Activated naive CD4-positive, alpha-beta T cell treated with anti-CD3 and anti-CD28 coated beads, Interleukin-2, amount 50 U/mL, for 72 hours (primary cell): Measurements from ENCODE around the gene MSANTD2. TPM values are rescaled to one million over a fixed set of nuclear protein-coding genes. Genes with fewer than 3 reads are reported as not detected.

ENCODE experiments used
- ATAC-seq, 2 donors: fragments of 150-1000 bp; cut with Tn5 transposase; 2 replicates each; pipeline ENCODE4 v1.10.0; 2021; ENCODE audit warnings: mild to moderate bottlenecking in 2 of 2, moderate library complexity in 2 of 2
- DNase-seq, 2 donors: peaks; one replicate each; pipeline ENCODE4 v3.0.0; 2021 to 2022; ENCODE audit warnings: low spot score in 2 of 2
- H3K27ac Mint-ChIP-seq, 2 donors: one replicate each; pipeline ENCODE4 v1.8.0; 2022; ENCODE audit warnings: mild to moderate bottlenecking in 2 of 2, mixed read lengths in 2 of 2
- H3K36me3 Mint-ChIP-seq, 2 donors: one replicate each; pipeline ENCODE4 v1.8.0; 2022; ENCODE audit warnings: mixed read lengths in 2 of 2
- H3K9me3 Mint-ChIP-seq, 2 donors: one replicate each; pipeline ENCODE4 v1.8.0; 2022; ENCODE audit warnings: mixed read lengths in 2 of 2
- total RNA-seq, 2 donors: library from RNA; stranded (reverse); gene quantifications; one replicate each; pipeline ENCODE4 v1.2.3, GENCODE V29; 2022

The MSANTD2 gene
- total RNA-seq, 2 donors from 2014 or later, result 3.6 to 8.4 TPM

GRCh38 chr11:124751741-124752470, 48.3 kb downstream of the MSANTD2 start, which contains the start of gene VSIG2:
VSIG2 (minus strand) TSS chr11:124752255; CDS start chr11:124752137, 118 bp downstream.
- no peak within 1 kb of the TSS for H3K27ac Mint-ChIP-seq
- no peaks in the 10 kb centered on the region for H3K36me3 Mint-ChIP-seq
- no peak for DNase-seq
- ATAC-seq, result no peak
- H3K9me3 Mint-ChIP-seq, result no peaks in the 10 kb centered on the region

DNA sequence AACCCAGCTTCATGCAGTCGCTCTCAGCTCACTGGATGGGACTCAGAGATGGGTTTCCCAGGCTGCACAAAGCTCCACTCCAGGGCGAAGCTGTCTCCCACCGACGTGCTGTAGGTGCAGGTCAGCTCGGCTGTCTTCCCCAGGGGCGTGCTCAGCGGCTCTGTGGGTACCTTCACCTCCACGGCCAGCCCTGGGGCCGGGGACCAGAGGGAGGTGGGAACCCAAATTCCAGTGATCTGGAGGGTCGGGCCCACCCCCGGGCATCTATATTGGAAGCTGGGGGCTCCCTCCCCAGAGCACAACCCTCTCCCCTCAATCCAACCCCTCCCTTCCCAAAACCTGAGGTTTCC, 48.8 kb downstream of the MSANTD2 start:
- Mint-ChIP-seq H3K9me3 (no peaks in the 10 kb centered on the region), H3K27ac (no peak overlapping the region), H3K36me3 (no peaks in the 10 kb centered on the region)
- ATAC-seq (no peak), DNase-seq (no peak)

DNA sequence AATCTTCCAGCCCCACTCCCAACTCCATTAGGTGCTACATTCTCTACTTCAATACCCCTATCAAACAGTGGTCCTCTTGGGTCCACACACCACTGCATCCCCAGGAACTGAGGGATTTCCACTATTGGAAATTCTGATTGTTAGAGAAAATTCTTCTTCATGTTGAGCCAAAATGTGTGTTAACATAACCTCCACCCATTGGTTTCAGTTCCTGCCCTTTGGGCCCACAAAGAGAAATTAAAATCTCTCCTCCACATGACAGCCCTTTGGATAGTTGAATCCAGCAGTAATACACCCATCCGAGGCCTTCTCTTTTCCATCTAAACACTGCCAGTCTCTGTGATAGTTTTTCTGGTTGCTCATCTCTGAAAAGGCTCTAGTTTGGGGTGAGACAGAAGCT, 50.3 kb downstream of the MSANTD2 start:
- Mint-ChIP-seq H3K36me3 (no peaks in the 10 kb centered on the region), H3K9me3 (no peaks in the 10 kb centered on the region), H3K27ac (no peak overlapping the region)

GRCh38 chr11:124748481-124749343, 51.5 kb downstream of the MSANTD2 start:
- no peak for DNase-seq
- no peaks in the 10 kb centered on the region for H3K36me3 Mint-ChIP-seq
- no peak for ATAC-seq
- H3K9me3 Mint-ChIP-seq, result no peaks in the 10 kb centered on the region
- H3K27ac Mint-ChIP-seq, result no peak overlapping the region

More for the DNA sequence above, 50.3 kb downstream of the MSANTD2 start:
- DNase-seq (no peak), ATAC-seq (no peak)

- Mint-ChIP-seq H3K27ac (no peak overlapping the region), H3K9me3 (no peaks in the 10 kb centered on the region), H3K36me3 (no peaks in the 10 kb centered on the region)
- no peak for DNase-seq
- ATAC-seq, result no peak
Observed at GRCh38 chr11:124748100-124748418, 52.1 kb downstream of the MSANTD2 start.

DNA sequence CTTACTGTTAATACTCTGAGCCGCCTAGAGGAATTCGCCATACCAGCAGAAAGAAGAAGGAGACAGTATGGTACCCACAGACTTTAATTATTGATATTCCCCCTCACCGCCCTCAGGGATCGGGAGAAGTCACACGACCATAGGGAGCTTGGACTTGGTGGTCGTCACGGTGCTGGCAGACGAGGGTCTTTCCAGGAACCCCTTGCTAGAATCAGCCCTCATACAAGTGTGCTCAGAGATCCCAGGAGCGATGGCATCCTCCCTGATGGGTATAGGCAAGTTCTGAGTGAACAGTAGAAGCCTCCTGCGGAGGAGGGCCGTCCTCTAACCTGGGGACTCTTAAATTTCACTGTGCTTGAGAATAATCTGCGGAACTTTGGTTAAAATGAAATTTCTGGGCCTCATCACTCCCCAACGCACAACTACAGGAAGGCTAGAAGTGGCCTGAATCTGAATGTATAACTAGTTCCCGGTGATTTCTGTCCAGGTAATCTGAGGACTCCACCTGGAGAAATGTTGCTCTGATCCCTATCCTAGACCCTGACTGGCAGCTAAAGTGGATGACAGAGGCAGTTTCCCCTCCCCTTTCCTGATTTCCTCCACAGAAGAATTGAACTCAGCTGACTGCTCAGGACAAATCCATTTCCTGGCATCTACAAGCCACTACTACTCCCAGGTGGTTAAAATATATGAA, 52.7 kb downstream of the MSANTD2 start:
- DNase-seq (no peak), ATAC-seq (no peak)
- Mint-ChIP-seq H3K9me3 (no peaks in the 10 kb centered on the region), H3K27ac (no peak overlapping the region), H3K36me3 (no peaks in the 10 kb centered on the region)

GRCh38 chr11:124746621-124747243, 53.5 kb downstream of the MSANTD2 start:
- Mint-ChIP-seq H3K36me3 (no peaks in the 10 kb centered on the region), H3K9me3 (no peaks in the 10 kb centered on the region), H3K27ac (peak overlapping the region; percentile 25 to 26)
- ATAC-seq (peak; percentile 84 to 91), DNase-seq (peak in 1 of 2 donors; percentile 69)

DNA sequence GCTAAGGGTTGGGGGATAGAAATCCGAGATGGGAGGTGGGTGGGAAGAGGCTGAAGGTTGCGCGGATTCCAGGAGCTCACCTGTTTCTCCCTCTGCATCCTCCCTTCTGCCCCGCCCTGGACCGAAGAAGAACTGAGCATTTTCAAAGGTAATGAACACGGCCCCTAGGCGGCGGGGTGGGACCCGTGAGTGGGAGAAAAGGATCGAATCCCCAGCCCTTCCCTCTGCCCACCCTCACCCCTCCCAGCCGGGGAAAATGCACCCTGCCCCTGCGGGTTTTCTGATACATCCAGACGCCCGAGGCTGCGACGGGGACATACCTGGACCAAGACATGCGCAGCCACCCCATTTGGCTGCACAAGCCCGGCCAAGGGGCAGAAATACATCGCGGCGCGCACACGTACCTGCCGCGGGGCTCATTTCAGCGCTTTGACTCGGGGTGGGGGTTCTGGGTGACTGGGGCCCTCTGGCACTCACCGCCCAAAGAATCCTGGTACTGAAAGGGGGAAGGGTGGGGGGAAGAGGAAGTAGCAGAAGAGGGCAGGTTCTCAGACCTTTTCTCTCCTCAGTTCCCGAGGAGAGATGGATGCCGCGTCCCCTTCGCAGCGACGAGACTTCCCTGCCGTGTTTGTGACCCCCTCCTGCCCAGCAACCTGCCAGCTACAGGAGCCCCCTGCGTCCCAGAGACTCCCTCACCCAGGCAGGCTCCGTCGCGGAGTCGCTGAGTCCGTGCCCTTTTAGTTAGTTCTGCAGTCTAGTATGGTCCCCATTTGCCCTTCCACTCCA, 54.2 kb downstream of the MSANTD2 start:
- DNase-seq, result peak in 1 of 2 donors; percentile 47

DNA sequence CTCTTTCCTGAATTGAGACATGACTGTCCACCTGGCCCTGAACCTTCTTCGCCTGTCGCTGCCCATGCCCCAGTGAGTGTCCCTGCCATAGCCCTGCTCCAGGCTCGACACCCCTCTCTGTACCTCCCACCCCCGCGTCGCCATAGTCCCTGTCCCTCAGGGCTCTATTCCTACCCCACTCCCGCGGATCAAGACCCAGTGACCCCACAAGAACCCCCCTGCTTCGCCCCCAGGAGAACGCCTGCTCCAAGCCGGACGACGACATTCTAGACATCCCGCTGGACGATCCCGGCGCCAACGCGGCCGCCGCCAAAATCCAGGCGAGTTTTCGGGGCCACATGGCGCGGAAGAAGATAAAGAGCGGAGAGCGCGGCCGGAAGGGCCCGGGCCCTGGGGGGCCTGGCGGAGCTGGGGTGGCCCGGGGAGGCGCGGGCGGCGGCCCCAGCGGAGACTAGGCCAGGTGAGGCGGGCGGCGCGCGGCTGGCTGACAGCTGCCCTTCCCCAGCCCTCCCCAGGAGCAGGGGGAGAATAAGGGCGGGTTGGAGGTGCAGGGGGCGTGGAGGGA, 54.9 kb downstream of the MSANTD2 start:
- Mint-ChIP-seq H3K9me3 (no peaks in the 10 kb centered on the region), H3K27ac (no peak overlapping the region), H3K36me3 (no peaks in the 10 kb centered on the region)
- no peak for DNase-seq
- ATAC-seq, result no peak

More for the DNA sequence above, 54.2 kb downstream of the MSANTD2 start:
- Mint-ChIP-seq H3K27ac (peak overlapping the region; percentile 11 to 25), H3K36me3 (no peaks in the 10 kb centered on the region), H3K9me3 (no peaks in the 10 kb centered on the region)
- ATAC-seq, result peak; percentile 13 to 23

GRCh38 chr11:124743050-124743449, 57.2 kb downstream of the MSANTD2 start:
- DNase-seq (no peak), ATAC-seq (no peak)
- Mint-ChIP-seq H3K36me3 (no peaks in the 10 kb centered on the region), H3K27ac (no peak overlapping the region), H3K9me3 (no peaks in the 10 kb centered on the region)

- Mint-ChIP-seq H3K27ac (no peak overlapping the region), H3K36me3 (no peaks in the 10 kb centered on the region), H3K9me3 (no peaks in the 10 kb centered on the region)
- no peak for ATAC-seq
- DNase-seq, result no peak
Observed at GRCh38 chr11:124742555-124742954, 57.7 kb downstream of the MSANTD2 start.

DNA sequence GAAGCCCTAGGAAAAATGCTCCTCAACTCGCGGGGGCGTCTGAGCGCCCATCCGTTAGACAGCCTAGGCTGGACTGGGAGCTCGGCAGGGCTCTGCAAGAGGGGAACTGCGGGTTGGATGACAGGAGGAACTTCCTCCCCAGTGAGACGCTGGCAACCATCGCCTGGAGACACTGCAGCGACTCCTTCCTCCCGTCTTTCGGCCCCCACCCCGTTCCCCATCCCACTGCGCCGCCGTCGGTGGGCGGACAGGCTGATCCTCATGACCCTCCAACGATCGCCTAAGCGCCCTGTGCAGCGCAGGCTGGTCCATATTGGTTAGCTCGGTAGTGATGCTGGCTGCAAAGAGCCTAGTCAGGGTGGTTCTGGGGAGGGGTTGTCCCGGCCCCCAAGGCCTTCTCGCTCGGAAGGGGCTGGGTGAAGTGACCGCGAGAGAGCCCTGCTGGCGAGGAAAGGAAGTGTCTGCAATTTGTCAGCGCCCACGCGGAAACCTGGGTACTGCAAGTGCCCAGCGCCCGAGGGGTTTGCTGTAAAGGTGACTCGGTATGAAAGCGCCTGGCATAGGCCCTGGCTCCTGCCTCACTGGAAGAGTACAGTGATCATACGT, 59.8 kb downstream of the MSANTD2 start:
- DNase-seq (peak; percentile 63 to 69), ATAC-seq (peak; percentile 45 to 75)
- Mint-ChIP-seq H3K27ac (peak overlapping the region in 1 of 2 donors; percentile 22), H3K9me3 (no peaks in the 10 kb centered on the region), H3K36me3 (no peaks in the 10 kb centered on the region)

DNA sequence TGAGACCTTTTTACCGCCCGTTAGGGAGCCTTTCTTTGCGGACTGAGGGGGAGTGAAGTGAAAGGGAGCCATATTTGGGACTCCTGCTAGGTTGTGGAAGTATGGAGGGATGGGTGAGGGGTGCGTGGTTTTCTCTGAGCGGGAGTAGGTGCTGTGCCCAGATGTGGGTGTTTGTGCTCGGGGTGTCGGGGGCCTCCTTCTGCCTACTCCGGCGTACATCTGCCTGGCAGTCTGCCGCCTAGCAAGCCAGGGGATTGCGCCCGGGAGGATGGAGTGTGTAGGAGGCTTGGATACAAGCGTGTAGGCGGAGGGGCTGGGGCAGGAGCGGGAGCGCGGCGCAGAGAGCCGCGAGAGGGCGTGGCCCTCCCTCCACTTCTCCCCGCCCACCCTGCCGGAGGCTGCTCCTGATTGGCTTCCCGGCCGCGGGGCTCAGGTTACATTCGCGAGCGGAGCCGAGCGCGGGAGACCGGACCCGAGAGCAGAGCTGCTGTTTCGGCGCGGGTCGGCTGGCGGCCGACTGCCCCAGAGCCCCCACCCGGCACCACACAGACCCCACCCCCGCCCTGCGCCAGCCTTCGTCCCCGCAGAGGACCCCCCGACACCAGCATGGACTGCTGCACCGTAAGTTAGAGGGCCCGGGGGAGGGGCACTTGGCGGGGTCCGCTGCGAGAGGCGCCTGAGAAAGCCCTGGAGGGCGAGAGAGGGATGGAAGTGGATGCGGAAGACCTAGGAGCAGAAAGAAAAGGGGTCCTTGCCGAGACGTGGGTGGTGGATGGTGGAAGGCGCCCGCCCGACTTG, 60.5 kb downstream of the MSANTD2 start, which contains the start of gene NRGN:
Gene NRGN (plus strand): TSS at position 464 of the 798 bp plus-strand sequence. CDS start 143 bp downstream, at position 607.
- peak within 1 kb of the TSS in 1 of 2 donors; percentile 22 for H3K27ac Mint-ChIP-seq
- ATAC-seq (peak; percentile 90 to 97), DNase-seq (peak; percentile 84 to 89)
- H3K9me3 Mint-ChIP-seq, result no peaks in the 10 kb centered on the region
- no peaks in the 10 kb centered on the region for H3K36me3 Mint-ChIP-seq

DNA sequence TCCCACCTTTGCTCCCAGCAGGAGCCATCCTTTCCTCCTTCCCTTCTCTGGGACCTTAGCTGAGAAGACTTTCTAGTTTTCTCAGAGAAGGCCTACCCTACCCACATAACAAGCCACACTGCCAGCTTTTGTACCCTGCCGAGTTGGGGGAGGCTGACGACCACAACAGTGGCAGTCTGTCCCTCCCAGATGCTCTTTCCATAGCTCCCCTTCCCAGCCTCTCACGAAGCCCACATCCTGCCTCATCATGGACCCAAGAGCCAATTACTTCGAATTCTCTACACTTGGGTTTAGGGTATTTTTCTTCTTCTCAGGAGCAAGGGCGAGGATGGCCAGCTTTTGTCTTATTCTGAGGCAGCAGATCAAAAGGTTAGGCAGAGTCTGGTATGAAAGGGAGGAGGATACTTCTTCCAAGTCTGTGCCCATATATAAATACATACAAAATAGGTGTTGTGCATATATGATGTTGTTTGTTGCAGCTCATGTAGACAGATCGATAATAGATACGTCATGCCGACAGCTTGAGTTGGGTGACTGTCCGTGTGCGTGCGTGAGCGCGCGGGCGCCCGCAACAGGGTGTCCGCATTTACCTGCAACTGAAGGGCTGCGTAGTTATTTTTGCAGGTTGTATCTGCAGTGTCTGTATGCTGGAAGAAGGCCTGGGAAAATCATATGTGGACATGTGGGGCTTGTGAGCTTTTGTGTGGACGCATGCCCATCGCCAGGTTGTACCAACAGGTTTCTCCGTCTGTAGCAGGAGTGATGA, 61.3 kb downstream of the MSANTD2 start:
- no peak for ATAC-seq
- no peaks in the 10 kb centered on the region for H3K9me3 Mint-ChIP-seq
- DNase-seq, result no peak
- no peaks in the 10 kb centered on the region for H3K36me3 Mint-ChIP-seq
- peak overlapping the region in 1 of 2 donors; percentile 22 for H3K27ac Mint-ChIP-seq
